CD4-positive, CD25-positive, alpha-beta regulatory T cell (primary cell): Measurements from ENCODE around the gene MAPT. TPM values are rescaled to one million over a fixed set of nuclear protein-coding genes. Genes with fewer than 3 reads are reported as not detected.

Source experiments
- ATAC-seq, 2 donors: fragments of 150-1000 bp; cut with Tn5 transposase; one replicate each; pipeline ENCODE4 v1.10.0; 2021; ENCODE audit warnings: low read depth in 2 of 2, moderate number of reproducible peaks in 2 of 2, moderate library complexity in 1 of 2
- DNase-seq, 3 donors: peaks; one replicate each; pipeline versions ENCODE4 v3.0.0 to v3.0.0-alpha.2; 2012 to 2022; ENCODE audit warnings: mixed read lengths in 1 of 3
- H3K27ac ChIP-seq: one replicate; pipeline ENCODE4 v1.7.0; 2013; ENCODE audit warnings: mild to moderate bottlenecking, low read length; ENCODE audit not compliant: insufficient read depth, poor library complexity, severe bottlenecking
- H3K27me3 ChIP-seq: one replicate; pipeline ENCODE4 v1.7.0; 2013; ENCODE audit warnings: low read length; ENCODE audit not compliant: control insufficient read depth, insufficient read depth
- H3K36me3 ChIP-seq: one replicate; pipeline ENCODE4 v1.7.0; 2013; ENCODE audit warnings: mild to moderate bottlenecking, low read length, moderate library complexity; ENCODE audit not compliant: control insufficient read depth, insufficient read depth
- H3K4me1 ChIP-seq: 2 replicates; pipeline ENCODE4 v1.7.0; 2013; ENCODE audit warnings: mild to moderate bottlenecking, low read length; ENCODE audit not compliant: insufficient read depth, control insufficient read depth, poor library complexity, severe bottlenecking
- H3K4me3 ChIP-seq: one replicate; pipeline ENCODE4 v1.7.0; 2013; ENCODE audit warnings: low read depth, mild to moderate bottlenecking, low read length, moderate library complexity
- H3K9me3 ChIP-seq, 2 experiments: 1 replicate in 1 of 2; 2 replicates in 1 of 2; pipeline ENCODE4 v1.7.0; 2013; ENCODE audit warnings: low read length in 2 of 2, mild to moderate bottlenecking in 1 of 2, moderate library complexity in 1 of 2; ENCODE audit not compliant: control insufficient read depth in 2 of 2
- H3K27ac Mint-ChIP-seq, 3 donors: one replicate each; pipeline ENCODE4 v1.8.0; 2020 to 2022; ENCODE audit warnings: mild to moderate bottlenecking in 3 of 3, mixed read lengths in 3 of 3, moderate library complexity in 2 of 3
- H3K27me3 Mint-ChIP-seq: one replicate; pipeline ENCODE4 v1.8.0; 2022; ENCODE audit warnings: mild to moderate bottlenecking, mixed read lengths
- H3K36me3 Mint-ChIP-seq: one replicate; pipeline ENCODE4 v1.8.0; 2020; ENCODE audit warnings: mixed read lengths
- H3K4me1 Mint-ChIP-seq, 4 donors: one replicate each; pipeline ENCODE4 v1.8.0; 2020 to 2022; ENCODE audit warnings: mixed read lengths in 4 of 4, mild to moderate bottlenecking in 1 of 4
- H3K4me3 Mint-ChIP-seq, 4 donors: one replicate each; pipeline ENCODE4 v1.8.0; 2020 to 2022; ENCODE audit warnings: mild to moderate bottlenecking in 4 of 4, mixed read lengths in 4 of 4, moderate library complexity in 3 of 4
- H3K9me3 Mint-ChIP-seq, 7 donors: one replicate each; pipeline ENCODE4 v1.8.0; 2020 to 2022; ENCODE audit warnings: mixed read lengths in 7 of 7, mild to moderate bottlenecking in 3 of 7, moderate library complexity in 2 of 7
- polyA plus RNA-seq, 4 donors: library from polyadenylated mRNA; unstranded; fragments of 300-500 nt; fragmentation: Illumina TruSeq; gene quantifications; one replicate each; pipeline ENCODE4 v1.2.3, GENCODE V29; 2021
- total RNA-seq: library from RNA; stranded (reverse); gene quantifications from one replicate; pipeline ENCODE4 v1.2.3, GENCODE V29; 2022

Gene MAPT
- total and polyA plus RNA-seq, 5 donors from 2014 or later = 0.05 to 0.69 (median 0.16) TPM; not detected in 2

- peaks cover 21% of the 10 kb centered on the region for H3K27me3 Mint-ChIP-seq
- no peak for ATAC-seq
These were observed 27.2 kb upstream of the MAPT start for GRCh38 chr17:45867171-45867570.

GRCh38 chr17:45867702-45868101 lies 26.7 kb upstream of the MAPT start:
- no peaks in the 10 kb centered on the region for H3K36me3 ChIP-seq
- DNase-seq (no peak), ATAC-seq (no peak)
- H3K4me3 ChIP-seq = no peak overlapping the region
- peaks cover 0 to 12% (median 4%) of the 10 kb centered on the region in 4 donors for H3K4me1 Mint-ChIP-seq
- H3K9me3 ChIP-seq = no peaks in the 10 kb centered on the region
- no peaks in the 10 kb centered on the region for H3K4me1 ChIP-seq
- no peaks in the 10 kb centered on the region for H3K36me3 Mint-ChIP-seq
- H3K4me3 Mint-ChIP-seq = no peak overlapping the region
- H3K27me3 Mint-ChIP-seq = peaks cover 21% of the 10 kb centered on the region
- no peaks in the 10 kb centered on the region for H3K27me3 ChIP-seq
- H3K27ac ChIP-seq = no peak overlapping the region
- H3K9me3 Mint-ChIP-seq = peaks cover 0 to 2% (median 0%) of the 10 kb centered on the region in 7 donors
- H3K27ac Mint-ChIP-seq = no peak overlapping the region

More at GRCh38 chr17:45867171-45867570, 27.2 kb upstream of the MAPT start:
- Mint-ChIP-seq H3K9me3 (peaks cover 0 to 2% (median 0%) of the 10 kb centered on the region in 7 donors), H3K27ac (no peak overlapping the region), H3K36me3 (no peaks in the 10 kb centered on the region), H3K4me3 (no peak overlapping the region), H3K4me1 (peaks cover 0 to 12% (median 4%) of the 10 kb centered on the region in 4 donors)
- DNase-seq = no peak
- no peak overlapping the region for H3K27ac ChIP-seq
- H3K4me1 ChIP-seq = no peaks in the 10 kb centered on the region
- H3K9me3 ChIP-seq = no peaks in the 10 kb centered on the region
- H3K36me3 ChIP-seq = no peaks in the 10 kb centered on the region
- H3K4me3 ChIP-seq = no peak overlapping the region
- H3K27me3 ChIP-seq = no peaks in the 10 kb centered on the region

- Histone ChIP-seq H3K4me3 (no peak overlapping the region), H3K4me1 (no peaks in the 10 kb centered on the region), H3K27ac (no peak overlapping the region), H3K36me3 (no peaks in the 10 kb centered on the region), H3K9me3 (no peaks in the 10 kb centered on the region), H3K27me3 (no peaks in the 10 kb centered on the region)
- no peak for ATAC-seq
- H3K4me1 Mint-ChIP-seq = peaks cover 0 to 13% (median 6%) of the 10 kb centered on the region in 4 donors
- H3K36me3 Mint-ChIP-seq = no peaks in the 10 kb centered on the region
- H3K9me3 Mint-ChIP-seq = peaks cover 0 to 2% (median 0%) of the 10 kb centered on the region in 7 donors
- DNase-seq = no peak
- H3K27ac Mint-ChIP-seq = no peak overlapping the region
- peaks cover 21% of the 10 kb centered on the region for H3K27me3 Mint-ChIP-seq
- no peak overlapping the region for H3K4me3 Mint-ChIP-seq
These were observed 26.1 kb upstream of the MAPT start for GRCh38 chr17:45868276-45868675.

- H3K4me1 ChIP-seq = no peaks in the 10 kb centered on the region
- H3K9me3 ChIP-seq = no peaks in the 10 kb centered on the region
- no peaks in the 10 kb centered on the region for H3K9me3 Mint-ChIP-seq
- H3K27ac Mint-ChIP-seq = no peak overlapping the region
- no peaks in the 10 kb centered on the region for H3K36me3 ChIP-seq
- H3K4me3 Mint-ChIP-seq = no peak overlapping the region
- peaks cover 24% of the 10 kb centered on the region for H3K27me3 Mint-ChIP-seq
- H3K27ac ChIP-seq = no peak overlapping the region
- no peak for ATAC-seq
- no peaks in the 10 kb centered on the region for H3K27me3 ChIP-seq
- no peak for DNase-seq
- H3K4me3 ChIP-seq = no peak overlapping the region
- peaks cover 7 to 9% (median 8%) of the 10 kb centered on the region in 4 donors for H3K4me1 Mint-ChIP-seq
- H3K36me3 Mint-ChIP-seq = no peaks in the 10 kb centered on the region
These were observed 24.5 kb upstream of the MAPT start for GRCh38 chr17:45869676-45870341.

GRCh38 chr17:45870342-45870974 lies 23.9 kb upstream of the MAPT start:
- Histone ChIP-seq H3K4me3 (no peak overlapping the region), H3K9me3 (no peaks in the 10 kb centered on the region), H3K36me3 (no peaks in the 10 kb centered on the region), H3K27ac (no peak overlapping the region), H3K27me3 (no peaks in the 10 kb centered on the region), H3K4me1 (no peaks in the 10 kb centered on the region)
- Mint-ChIP-seq H3K36me3 (no peaks in the 10 kb centered on the region), H3K27ac (no peak overlapping the region), H3K4me3 (no peak overlapping the region), H3K4me1 (peaks cover 7 to 9% (median 8%) of the 10 kb centered on the region in 4 donors), H3K27me3 (peaks cover 22% of the 10 kb centered on the region), H3K9me3 (no peaks in the 10 kb centered on the region)
- DNase-seq = no peak
- ATAC-seq = no peak

- Mint-ChIP-seq H3K27ac (no peak overlapping the region), H3K9me3 (no peaks in the 10 kb centered on the region), H3K4me1 (peaks cover 7 to 9% (median 8%) of the 10 kb centered on the region in 4 donors), H3K4me3 (peak overlapping the region in 1 of 4 donors; percentile 38), H3K27me3 (peaks cover 20% of the 10 kb centered on the region), H3K36me3 (no peaks in the 10 kb centered on the region)
- Histone ChIP-seq H3K36me3 (no peaks in the 10 kb centered on the region), H3K4me1 (no peaks in the 10 kb centered on the region), H3K27me3 (no peaks in the 10 kb centered on the region), H3K27ac (no peak overlapping the region), H3K4me3 (no peak overlapping the region), H3K9me3 (no peaks in the 10 kb centered on the region)
- DNase-seq = no peak
- ATAC-seq = no peak
These were observed 22.6 kb upstream of the MAPT start for GRCh38 chr17:45871718-45872117.

DNA sequence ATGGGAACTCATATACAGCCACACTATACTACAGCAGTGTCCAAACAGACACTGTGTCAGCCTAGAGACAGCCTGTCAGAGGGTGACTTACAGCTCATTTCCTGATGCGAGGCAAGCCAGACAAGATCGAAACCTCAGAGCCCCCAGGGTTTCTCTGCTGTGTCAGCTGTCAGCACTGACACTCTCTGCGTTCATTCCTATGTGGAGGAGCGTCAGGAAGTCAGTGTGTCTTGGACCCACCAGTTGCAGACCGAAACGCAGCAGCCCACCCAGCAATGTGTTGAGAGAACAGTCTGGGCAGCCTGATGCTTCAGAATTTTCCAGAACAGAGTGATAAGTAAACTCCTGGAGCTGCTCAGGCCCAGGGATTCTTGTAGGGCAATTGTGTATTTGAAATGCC lies 20.6 kb upstream of the MAPT start:
- Histone ChIP-seq H3K36me3 (no peaks in the 10 kb centered on the region), H3K27me3 (no peaks in the 10 kb centered on the region), H3K27ac (no peak overlapping the region), H3K4me3 (no peak overlapping the region), H3K4me1 (no peaks in the 10 kb centered on the region), H3K9me3 (no peaks in the 10 kb centered on the region)
- peak overlapping the region in 2 of 3 donors; percentile 45 to 85 for H3K27ac Mint-ChIP-seq
- peaks cover 17% of the 10 kb centered on the region for H3K27me3 Mint-ChIP-seq
- peak overlapping the region in 1 of 4 donors; percentile 67 for H3K4me3 Mint-ChIP-seq
- H3K9me3 Mint-ChIP-seq = no peaks in the 10 kb centered on the region
- ATAC-seq (peak; percentile 80 to 86), DNase-seq (peak in 1 of 3 donors; percentile 59)
- peaks cover 7 to 9% (median 8%) of the 10 kb centered on the region in 4 donors for H3K4me1 Mint-ChIP-seq
- H3K36me3 Mint-ChIP-seq = no peaks in the 10 kb centered on the region
